Trophoblast cell (in vitro differentiated cells and primary cell): Measurements from ENCODE around the gene OR52N4.

Experiments
- DNase-seq, 2 donors: peaks; one replicate each; pipeline ENCODE4 v3.0.0-alpha.2; 2016
- H2AFZ ChIP-seq: 2 replicates; pipeline ENCODE4 v1.6.1; 2013; ENCODE audit warnings: low read length, moderate library complexity, mild to moderate bottlenecking; ENCODE audit not compliant: insufficient read depth, poor library complexity
- H2AK5ac ChIP-seq: 2 replicates; pipeline ENCODE4 v1.6.1; 2013; ENCODE audit warnings: mild to moderate bottlenecking, low read length
- H2BK120ac ChIP-seq: 2 replicates; pipeline ENCODE4 v1.6.1; 2013; ENCODE audit warnings: low read length, mild to moderate bottlenecking, moderate library complexity; ENCODE audit not compliant: insufficient read depth, poor library complexity
- H2BK12ac ChIP-seq: 2 replicates; pipeline ENCODE4 v1.6.1; 2013; ENCODE audit warnings: mild to moderate bottlenecking, low read length, moderate library complexity
- H2BK5ac ChIP-seq: 2 replicates; pipeline ENCODE4 v1.6.1; 2013; ENCODE audit warnings: low read length, low read depth, moderate library complexity, mild to moderate bottlenecking; ENCODE audit not compliant: poor library complexity
- H3K14ac ChIP-seq: 2 replicates; pipeline ENCODE4 v1.6.1; 2013; ENCODE audit warnings: mild to moderate bottlenecking, low read length
- H3K18ac ChIP-seq: 2 replicates; pipeline ENCODE4 v1.6.1; 2013; ENCODE audit warnings: mild to moderate bottlenecking, low read length
- H3K23ac ChIP-seq: 2 replicates; pipeline ENCODE4 v1.6.1; 2013; ENCODE audit warnings: low read length
- H3K27ac ChIP-seq: 2 replicates; pipeline ENCODE4 v1.5.1; 2013; ENCODE audit warnings: low read depth, mild to moderate bottlenecking, inconsistent platforms, low read length, moderate library complexity
- H3K27me3 ChIP-seq: 2 replicates; pipeline ENCODE4 v1.6.1; 2013; ENCODE audit warnings: inconsistent platforms, mild to moderate bottlenecking, low read length, moderate library complexity; ENCODE audit not compliant: insufficient read depth
- H3K36me3 ChIP-seq, 2 experiments: 1 replicate in 1 of 2; 2 replicates in 1 of 2; pipeline ENCODE4 v1.6.1; 2013; ENCODE audit warnings: low read length in 2 of 2, mild to moderate bottlenecking in 2 of 2, moderate library complexity in 1 of 2; ENCODE audit not compliant: insufficient read depth in 2 of 2, control insufficient read depth in 1 of 2
- H3K4ac ChIP-seq: 2 replicates; pipeline ENCODE4 v1.6.1; 2013; ENCODE audit warnings: low read depth, mild to moderate bottlenecking, low read length, moderate library complexity
- H3K4me1 ChIP-seq, 2 experiments: 1 replicate in 1 of 2; 2 replicates in 1 of 2; pipeline ENCODE4 v1.6.1; 2013; ENCODE audit warnings: low read length in 2 of 2, mild to moderate bottlenecking in 2 of 2, moderate library complexity in 1 of 2; ENCODE audit not compliant: insufficient read depth in 2 of 2, control insufficient read depth in 1 of 2
- H3K4me2 ChIP-seq: 2 replicates; pipeline ENCODE4 v1.6.1; 2013; ENCODE audit warnings: inconsistent platforms, mild to moderate bottlenecking, low read length, moderate library complexity
- H3K4me3 ChIP-seq: 2 replicates; pipeline ENCODE4 v1.5.1; 2013; ENCODE audit warnings: mild to moderate bottlenecking, low read depth, low read length, inconsistent platforms
- H3K79me1 ChIP-seq: one replicate; pipeline ENCODE4 v1.6.1; 2013; ENCODE audit warnings: low read length
- H3K79me2 ChIP-seq: 2 replicates; pipeline ENCODE4 v1.6.1; 2013; ENCODE audit warnings: low read length, mild to moderate bottlenecking; ENCODE audit not compliant: control insufficient read depth, insufficient read depth, poor library complexity
- H3K9ac ChIP-seq: 2 replicates; pipeline ENCODE4 v1.6.1; 2013; ENCODE audit warnings: mild to moderate bottlenecking, low read length
- H3K9me3 ChIP-seq: 2 replicates; pipeline ENCODE4 v1.6.1; 2013; ENCODE audit warnings: low read depth, mild to moderate bottlenecking, control low read depth, inconsistent platforms, low read length; ENCODE audit not compliant: insufficient read depth
- H4K12ac ChIP-seq: 2 replicates; pipeline ENCODE4 v1.6.1; 2013; ENCODE audit warnings: low read depth, mild to moderate bottlenecking, low read length, moderate library complexity
- H4K8ac ChIP-seq: 2 replicates; pipeline ENCODE4 v1.6.1; 2013; ENCODE audit warnings: low read depth, mild to moderate bottlenecking, low read length, moderate library complexity
- H4K91ac ChIP-seq: one replicate; pipeline ENCODE4 v1.6.1; 2013; ENCODE audit warnings: low read depth, mild to moderate bottlenecking, low read length, moderate library complexity
- WGBS: extraction: QIAGEN DNeasy Blood & Tissue Kit; methylation state at CpG from one replicate; pipeline ENCODE4 v1.1.7; 2013; ENCODE audit warnings: missing lambda C conversion rate; ENCODE audit not compliant: insufficient read length, insufficient coverage; ENCODE audit errors: extremely low coverage; 5-methylcytosine and 5-hydroxymethylcytosine counted together

Gene OR52N4

DNA sequence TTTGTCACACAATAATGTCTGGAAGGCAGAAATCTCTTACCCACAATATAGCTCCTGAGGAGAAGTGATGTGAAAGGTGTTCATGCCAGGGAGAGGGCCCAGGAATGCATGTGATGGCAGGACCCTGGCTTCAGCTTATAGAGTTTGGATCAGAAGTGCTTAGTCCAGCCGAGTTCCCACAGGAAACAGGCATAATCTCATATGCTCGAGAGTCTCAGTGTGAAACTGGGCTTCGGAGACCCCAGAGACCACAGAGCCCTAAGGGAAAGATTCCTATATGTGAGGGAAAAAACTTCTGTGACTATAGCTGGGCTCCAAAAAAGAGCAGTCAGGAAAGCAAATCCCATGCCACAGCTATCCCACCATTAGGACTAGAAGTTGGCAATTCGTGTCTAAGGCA, 29.2 kb downstream of the OR52N4 start, which contains the start of gene OR52N5:
Gene OR52N5, minus strand, starts transcription at position 101 of the 400 bp plus-strand sequence. CDS start 4,721 bp downstream, outside the sequence.
- Histone ChIP-seq H2AK5ac (no peak within 1 kb of the TSS), H3K27me3 (no peaks in the 10 kb centered on the region), H3K79me1 (no peaks in the 10 kb centered on the region), H2BK12ac (no peak within 1 kb of the TSS), H2AFZ (no peak within 1 kb of the TSS), H4K12ac (no peak within 1 kb of the TSS), H3K9me3 (peaks cover 2% of the 10 kb centered on the region), H4K8ac (no peak within 1 kb of the TSS), H3K4me1 (no peaks in the 10 kb centered on the region), H3K36me3 (no peaks in the 10 kb centered on the region), H3K4ac (no peak within 1 kb of the TSS), H2BK5ac (no peak within 1 kb of the TSS), H3K14ac (no peak within 1 kb of the TSS), H3K18ac (no peak within 1 kb of the TSS), H3K9ac (no peak within 1 kb of the TSS), H3K23ac (no peak within 1 kb of the TSS), H3K27ac (no peak within 1 kb of the TSS), H2BK120ac (no peak within 1 kb of the TSS), H4K91ac (no peak within 1 kb of the TSS), H3K4me2 (no peak within 1 kb of the TSS), H3K79me2 (no peaks in the 10 kb centered on the region), H3K4me3 (no peak within 1 kb of the TSS)
- 100% methylated on average over 1 of the region's 4 CpGs for WGBS
- DNase-seq, result no peak

DNA sequence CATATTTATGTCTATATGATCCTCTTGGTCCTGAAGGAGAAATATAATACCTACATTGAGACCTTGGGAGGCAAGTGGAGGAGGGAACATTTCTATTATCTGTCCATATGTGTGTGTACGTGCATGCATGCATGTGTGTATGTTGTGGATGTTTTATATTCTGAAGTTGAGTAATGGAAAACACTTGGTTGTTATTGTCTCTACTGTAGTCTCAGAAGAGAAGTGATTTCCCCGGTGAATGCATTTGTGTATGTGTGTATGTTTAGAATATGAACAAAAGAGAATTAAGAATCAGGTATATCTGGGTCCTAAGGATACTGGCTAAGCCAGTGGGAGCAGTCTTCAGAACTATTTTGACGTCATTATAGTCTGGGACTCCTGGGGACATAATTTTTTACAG, 37.1 kb downstream of the OR52N4 start, which contains the start of gene OR52N1:
Gene OR52N1, minus strand, starts transcription at position 101 of the 400 bp plus-strand sequence. CDS start 2,449 bp downstream, outside the sequence.
- H4K8ac ChIP-seq, result no peak within 1 kb of the TSS
- no peak within 1 kb of the TSS for H2AK5ac ChIP-seq
- no peaks in the 10 kb centered on the region for H3K4me1 ChIP-seq
- DNase-seq, result no peak
- no peak within 1 kb of the TSS for H3K14ac ChIP-seq
- no peak within 1 kb of the TSS for H4K91ac ChIP-seq
- no peak within 1 kb of the TSS for H3K9ac ChIP-seq
- no peaks in the 10 kb centered on the region for H3K79me2 ChIP-seq
- H2BK120ac ChIP-seq, result no peak within 1 kb of the TSS
- no peaks in the 10 kb centered on the region for H3K27me3 ChIP-seq
- H3K4me2 ChIP-seq, result no peak within 1 kb of the TSS
- no peak within 1 kb of the TSS for H3K18ac ChIP-seq
- no peaks in the 10 kb centered on the region for H3K36me3 ChIP-seq
- no peaks in the 10 kb centered on the region for H3K79me1 ChIP-seq
- H3K27ac ChIP-seq, result no peak within 1 kb of the TSS
- no peak within 1 kb of the TSS for H2AFZ ChIP-seq
- no peaks in the 10 kb centered on the region for H3K9me3 ChIP-seq
- no CpG with 5 or more reads among the region's 3 CpGs for WGBS
- no peak within 1 kb of the TSS for H3K4me3 ChIP-seq
- H2BK5ac ChIP-seq, result no peak within 1 kb of the TSS
- H3K4ac ChIP-seq, result no peak within 1 kb of the TSS
- H2BK12ac ChIP-seq, result no peak within 1 kb of the TSS
- H3K23ac ChIP-seq, result no peak within 1 kb of the TSS
- H4K12ac ChIP-seq, result no peak within 1 kb of the TSS

DNA sequence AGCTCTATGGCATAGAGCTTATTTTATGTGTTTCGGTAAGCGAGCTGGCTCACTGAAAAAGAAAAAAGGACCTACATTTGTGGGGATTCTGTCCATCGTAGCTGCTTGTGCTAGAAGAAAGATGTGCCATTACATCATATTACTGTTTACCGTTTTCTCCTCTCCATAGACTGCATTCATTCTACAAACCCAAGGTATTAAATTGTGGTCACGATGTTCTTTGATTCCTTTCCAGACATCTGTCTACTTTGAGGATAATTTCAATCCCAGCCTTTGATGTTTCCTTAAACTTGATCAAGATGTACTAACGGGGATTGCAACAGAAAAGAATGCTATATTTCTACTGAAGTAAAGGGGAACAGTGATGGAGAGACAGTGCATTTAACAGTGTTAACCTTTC, 42.5 kb downstream of the OR52N4 start:
- H3K18ac ChIP-seq, result no peak overlapping the region
- H2AFZ ChIP-seq, result no peak overlapping the region
- H3K27me3 ChIP-seq, result no peaks in the 10 kb centered on the region
- DNase-seq, result no peak
- no peak overlapping the region for H3K4me3 ChIP-seq
- H2BK120ac ChIP-seq, result no peak overlapping the region
- no peak overlapping the region for H4K12ac ChIP-seq
- no CpG with 5 or more reads among the region's 6 CpGs for WGBS
- H2AK5ac ChIP-seq, result no peak overlapping the region
- no peak overlapping the region for H3K9ac ChIP-seq
- H3K4me2 ChIP-seq, result no peak overlapping the region
- no peak overlapping the region for H4K91ac ChIP-seq
- H2BK12ac ChIP-seq, result no peak overlapping the region
- H3K4me1 ChIP-seq, result no peaks in the 10 kb centered on the region
- no peak overlapping the region for H3K4ac ChIP-seq
- no peak overlapping the region for H3K23ac ChIP-seq
- no peak overlapping the region for H2BK5ac ChIP-seq
- no peak overlapping the region for H4K8ac ChIP-seq
- H3K36me3 ChIP-seq, result no peaks in the 10 kb centered on the region
- no peak overlapping the region for H3K27ac ChIP-seq
- H3K79me2 ChIP-seq, result no peaks in the 10 kb centered on the region
- no peaks in the 10 kb centered on the region for H3K79me1 ChIP-seq
- no peaks in the 10 kb centered on the region for H3K9me3 ChIP-seq
- no peak overlapping the region for H3K14ac ChIP-seq

DNA sequence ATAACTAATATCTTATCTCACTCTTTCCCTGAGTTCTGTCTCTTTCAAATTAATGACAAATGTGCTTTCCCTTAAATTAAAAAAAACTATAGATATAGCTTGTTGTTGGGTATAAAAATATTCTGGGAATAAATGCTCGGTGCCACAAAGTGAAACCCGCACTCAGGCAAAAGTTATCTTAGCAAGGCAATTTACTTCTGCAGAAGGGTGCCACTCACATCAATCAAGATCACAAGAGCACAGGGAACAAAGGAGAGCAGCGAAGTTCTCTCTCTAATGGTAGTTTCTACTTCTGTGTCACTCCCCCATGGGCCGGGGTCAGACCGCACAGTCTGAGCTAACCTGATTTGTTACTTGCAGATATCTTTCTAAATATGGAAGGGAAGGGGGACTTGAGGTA, 49.9 kb downstream of the OR52N4 start:
- WGBS, result no CpG with 5 or more reads among the region's 5 CpGs
- H3K27me3 ChIP-seq, result no peaks in the 10 kb centered on the region
- no peak overlapping the region for H3K18ac ChIP-seq
- no peaks in the 10 kb centered on the region for H3K79me1 ChIP-seq
- no peak overlapping the region for H3K23ac ChIP-seq
- H2AK5ac ChIP-seq, result no peak overlapping the region
- no peak overlapping the region for H3K4me3 ChIP-seq
- H3K9ac ChIP-seq, result no peak overlapping the region
- no peak overlapping the region for H2AFZ ChIP-seq
- H3K36me3 ChIP-seq, result no peaks in the 10 kb centered on the region
- H3K79me2 ChIP-seq, result no peaks in the 10 kb centered on the region
- H4K91ac ChIP-seq, result no peak overlapping the region
- DNase-seq, result no peak
- no peak overlapping the region for H3K4me2 ChIP-seq
- H3K14ac ChIP-seq, result no peak overlapping the region
- no peak overlapping the region for H4K8ac ChIP-seq
- peaks cover 2% of the 10 kb centered on the region for H3K9me3 ChIP-seq
- no peak overlapping the region for H3K27ac ChIP-seq
- H3K4me1 ChIP-seq, result no peaks in the 10 kb centered on the region
- no peak overlapping the region for H3K4ac ChIP-seq
- no peak overlapping the region for H4K12ac ChIP-seq
- no peak overlapping the region for H2BK120ac ChIP-seq
- no peak overlapping the region for H2BK12ac ChIP-seq
- no peak overlapping the region for H2BK5ac ChIP-seq
